Measurements from ENCODE around the gene STXBP6.

STXBP6 gene

GRCh38 chr14:25049568-25050268 lies at the start of gene STXBP6:
TSS of gene STXBP6 (minus strand) at chr14:25050147. CDS start at chr14:24974818, 75,329 bp downstream.
- no peak for DNase-seq (ENCODE audit: low read depth)

- no peak for DNase-seq (ENCODE audit: low read depth)
Measured at GRCh38 chr14:25097120-25097519, 47.2 kb upstream of the STXBP6 start.

DNA sequence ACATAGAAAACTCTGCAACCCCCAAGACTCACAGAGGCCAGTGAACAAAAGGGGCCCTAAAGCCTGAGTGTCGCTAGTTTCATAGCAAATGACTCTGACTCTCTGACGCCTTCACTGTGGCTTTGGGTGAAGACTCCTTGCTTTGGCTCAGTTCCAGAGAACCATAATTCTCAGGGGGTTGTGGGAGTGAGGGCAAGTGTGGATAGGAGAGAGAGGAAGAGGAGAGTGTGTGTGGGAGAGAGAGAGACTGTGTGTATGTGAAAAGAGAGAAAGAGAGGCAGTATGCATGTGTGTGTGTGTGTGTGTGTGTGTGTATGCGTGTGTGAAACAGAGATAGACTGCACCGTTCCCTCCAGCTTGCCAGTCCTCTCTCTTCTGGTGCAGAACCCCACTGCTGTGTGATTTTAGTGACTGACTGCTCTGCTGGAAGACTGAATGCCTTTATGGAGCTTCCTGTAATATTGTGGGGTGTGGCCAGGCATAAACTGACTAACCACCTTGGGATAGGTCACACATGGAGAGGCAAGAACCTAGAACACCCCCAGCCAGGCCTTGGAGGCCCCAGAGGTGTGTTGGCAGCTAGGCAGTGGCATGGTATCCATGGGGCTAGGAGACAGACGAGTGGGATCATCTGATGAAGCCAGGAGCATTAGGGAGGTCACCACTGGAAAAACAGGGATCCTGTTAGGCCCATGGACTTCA lies 45.9 kb upstream of the STXBP6 start:
- DNase-seq (ENCODE audit: low read depth) = no peak

- DNase-seq (ENCODE audit: low read depth) = no peak
Measured at GRCh38 chr14:25094171-25094907, 44.4 kb upstream of the STXBP6 start.

GRCh38 chr14:25092258-25092740 lies 42.4 kb upstream of the STXBP6 start:
- no peak for DNase-seq (ENCODE audit: low read depth)

DNA sequence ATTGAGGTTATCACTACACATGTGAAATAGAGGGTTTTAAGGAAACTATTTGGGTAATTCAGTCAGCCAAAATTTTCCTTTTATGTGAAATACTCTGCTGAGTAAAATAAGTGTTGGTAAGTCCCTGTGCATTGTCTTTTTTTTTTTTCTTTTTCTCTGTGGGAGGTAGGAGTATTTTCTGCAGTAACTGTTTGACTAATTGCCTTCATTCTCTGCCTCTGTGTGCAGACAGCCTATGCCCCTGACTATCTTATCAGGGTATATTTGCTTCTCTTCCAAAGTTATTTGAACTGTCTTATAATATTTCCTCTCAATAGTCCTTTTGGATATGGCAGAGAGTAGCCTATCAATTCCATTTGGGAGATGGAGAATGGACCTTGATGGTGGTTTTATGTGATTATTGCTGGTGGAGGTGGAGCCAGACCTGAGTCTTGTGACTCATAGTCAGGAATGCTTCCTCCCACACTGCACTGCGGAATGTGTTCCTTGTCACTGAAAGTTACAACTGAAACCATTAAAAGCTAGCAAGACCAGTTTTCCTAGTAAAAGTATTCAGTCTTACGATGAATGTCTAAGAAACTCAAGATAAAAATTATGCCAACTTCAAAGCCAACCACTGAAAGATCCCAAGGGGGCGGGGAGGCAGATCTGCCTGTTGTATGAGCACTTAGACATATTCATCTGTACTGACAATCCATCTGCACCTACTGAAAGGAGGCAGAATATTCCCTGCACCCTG lies 40.9 kb upstream of the STXBP6 start:
- no peak for DNase-seq (ENCODE audit: low read depth)

DNA sequence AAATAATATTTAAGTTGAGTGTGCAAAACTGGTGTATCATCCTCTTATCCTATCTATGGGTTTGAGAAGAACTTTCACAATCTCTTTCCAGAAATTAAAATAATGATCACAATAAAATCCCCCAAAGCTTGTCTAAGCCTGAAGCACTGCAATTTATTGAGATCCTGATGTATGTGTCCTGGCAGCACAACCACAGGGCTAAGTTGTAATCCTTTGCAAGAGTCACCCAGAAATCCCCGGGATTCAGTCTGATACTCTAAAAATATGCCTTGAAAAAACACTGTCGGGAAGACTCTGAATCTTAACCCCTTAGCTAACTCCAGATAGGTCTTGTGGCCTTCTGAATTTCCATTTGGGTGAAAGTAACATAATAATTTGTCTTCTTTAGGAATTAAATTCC lies 40.3 kb upstream of the STXBP6 start:
- DNase-seq (ENCODE audit: low read depth) = no peak

DNA sequence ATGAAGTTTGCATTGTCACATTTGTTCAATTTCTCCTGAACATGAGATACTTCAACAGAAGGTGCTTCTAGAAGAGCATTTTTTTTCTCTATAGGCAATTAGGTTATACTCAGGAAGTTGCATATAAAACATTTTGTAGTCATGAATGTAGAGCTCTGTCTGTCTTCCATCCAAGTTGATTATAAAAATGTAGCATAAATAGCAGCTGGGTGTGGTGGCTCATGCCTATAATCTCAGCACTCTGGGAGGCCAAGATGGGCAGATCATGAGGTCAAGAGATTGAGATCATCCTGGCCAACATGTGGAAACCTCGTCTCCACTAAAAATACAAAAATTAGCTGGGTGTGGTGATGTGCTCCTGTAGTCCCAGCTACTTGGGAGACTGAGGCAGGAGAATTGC lies 39.5 kb upstream of the STXBP6 start:
- no peak for DNase-seq (ENCODE audit: low read depth)

GRCh38 chr14:25086821-25087396 lies 37.0 kb upstream of the STXBP6 start:
- DNase-seq (ENCODE audit: low read depth) = no peak

DNA sequence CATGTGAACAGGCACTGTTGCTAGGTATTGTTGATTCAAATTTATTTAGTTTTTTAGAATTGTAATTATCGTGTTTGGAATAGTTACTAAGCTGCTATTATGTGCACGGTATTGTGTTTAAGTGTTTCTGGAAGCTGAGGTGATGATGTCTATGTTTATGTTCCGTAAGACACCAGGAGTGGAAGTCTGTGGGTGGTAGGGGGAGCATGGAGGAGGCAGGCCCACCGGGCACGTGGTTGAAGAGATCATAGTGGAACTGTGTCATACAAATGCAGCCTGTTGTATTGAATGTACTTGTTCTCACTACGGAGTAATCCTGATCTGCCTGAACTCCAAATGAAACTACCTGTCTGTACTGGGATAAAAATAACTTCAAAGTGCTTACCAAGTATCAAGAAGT lies 36.1 kb upstream of the STXBP6 start:
- DNase-seq (ENCODE audit: low read depth) = no peak

DNA sequence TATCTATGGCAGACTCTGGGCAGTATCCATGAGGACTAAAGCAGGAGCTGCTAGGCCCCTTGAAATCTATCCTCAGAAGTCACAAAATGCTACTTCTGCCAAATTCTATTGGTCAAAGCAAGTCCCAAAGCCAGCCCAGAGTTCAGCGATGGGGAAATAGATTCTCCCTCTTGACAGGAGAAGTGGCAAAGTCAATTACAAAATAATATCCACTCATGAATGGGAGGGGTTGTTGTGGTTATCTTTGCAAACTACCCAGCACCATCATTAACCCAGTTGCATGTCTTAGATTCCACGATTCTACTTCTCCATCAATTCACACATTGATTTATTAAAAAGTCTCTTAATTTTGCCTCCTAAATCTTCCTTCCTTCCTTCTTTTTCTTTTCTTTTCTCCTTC lies 30.7 kb upstream of the STXBP6 start:
- DNase-seq (ENCODE audit: low read depth) = no peak

DNA sequence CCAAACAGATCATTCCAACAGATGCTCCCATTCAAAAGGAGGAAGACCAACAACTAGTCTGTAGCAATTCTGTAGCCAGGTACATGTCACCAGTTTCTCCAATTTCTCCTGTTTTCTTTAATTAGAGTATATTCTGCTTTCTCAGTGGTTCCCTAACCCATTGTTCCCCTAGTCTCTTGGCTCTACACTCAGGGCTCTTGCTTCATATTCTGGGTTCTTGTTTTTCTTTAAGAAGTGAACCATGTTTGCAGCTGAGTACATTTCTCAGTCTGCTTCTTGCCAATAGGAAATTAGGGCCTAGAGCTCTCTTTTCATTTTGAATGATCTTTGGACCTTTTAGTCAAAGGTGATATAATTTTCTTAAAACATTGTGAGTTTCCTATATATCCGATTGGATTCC lies 29.4 kb upstream of the STXBP6 start:
- no peak for DNase-seq (ENCODE audit: low read depth)

- DNase-seq (ENCODE audit: low read depth) = no peak
Measured at GRCh38 chr14:25074099-25074685, 24.2 kb upstream of the STXBP6 start.

GRCh38 chr14:25069879-25070278 lies 19.9 kb upstream of the STXBP6 start:
- no peak for DNase-seq (ENCODE audit: low read depth)

DNA sequence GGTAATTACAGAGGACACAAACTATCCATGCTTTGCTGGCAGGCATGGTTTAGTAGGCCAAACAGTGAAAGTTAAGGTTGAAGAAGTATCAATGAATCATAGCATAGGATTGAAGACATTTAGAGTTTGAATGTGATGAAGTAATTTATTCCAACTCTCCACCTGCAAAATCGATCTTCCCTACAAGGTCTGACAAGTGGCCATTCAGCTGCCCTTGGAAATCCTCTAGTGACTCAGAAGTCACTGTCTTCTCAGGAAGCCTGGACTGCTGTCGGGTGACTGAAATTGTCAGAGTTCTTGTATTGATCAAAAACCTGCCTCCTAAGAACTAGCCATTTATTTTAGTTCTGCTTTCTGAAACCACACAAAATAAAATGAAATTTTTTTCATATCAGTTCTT lies 17.7 kb upstream of the STXBP6 start:
- DNase-seq (ENCODE audit: low read depth) = no peak

DNA sequence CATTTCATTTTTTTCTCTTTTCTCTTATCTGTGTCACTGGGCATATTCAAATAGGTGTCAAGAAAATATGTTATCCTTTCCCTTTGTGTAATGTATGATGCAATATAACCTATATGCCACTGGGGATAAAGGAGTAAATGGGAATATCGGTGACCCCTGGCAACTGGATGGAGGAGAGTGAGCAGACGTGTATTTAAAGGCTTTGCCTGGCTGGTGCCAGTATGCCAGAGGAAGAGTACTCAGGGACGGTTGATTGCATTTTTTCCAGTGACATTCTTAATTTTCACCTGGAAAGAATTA lies 12.0 kb upstream of the STXBP6 start:
- no peak for DNase-seq (ENCODE audit: low read depth)

DNA sequence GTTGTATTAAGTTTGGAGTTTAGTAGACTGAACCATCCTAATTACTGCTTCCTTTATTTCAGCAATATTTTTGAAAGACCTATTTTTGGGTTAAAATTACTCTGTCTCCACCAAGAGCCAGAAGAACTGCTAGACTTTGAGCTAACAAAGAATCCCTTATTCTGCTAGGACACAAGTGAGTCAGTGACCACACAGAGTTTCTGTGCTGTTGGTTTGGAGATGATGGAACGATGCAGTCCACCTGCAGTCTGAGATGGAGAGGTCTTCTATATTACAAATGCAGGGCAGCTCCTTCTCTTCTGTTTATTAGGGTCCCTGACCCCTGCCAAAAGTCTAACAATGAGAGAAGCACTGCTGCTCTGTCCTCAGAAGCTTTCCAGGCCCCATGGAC lies 6.7 kb upstream of the STXBP6 start:
- DNase-seq (ENCODE audit: low read depth) = no peak

DNA sequence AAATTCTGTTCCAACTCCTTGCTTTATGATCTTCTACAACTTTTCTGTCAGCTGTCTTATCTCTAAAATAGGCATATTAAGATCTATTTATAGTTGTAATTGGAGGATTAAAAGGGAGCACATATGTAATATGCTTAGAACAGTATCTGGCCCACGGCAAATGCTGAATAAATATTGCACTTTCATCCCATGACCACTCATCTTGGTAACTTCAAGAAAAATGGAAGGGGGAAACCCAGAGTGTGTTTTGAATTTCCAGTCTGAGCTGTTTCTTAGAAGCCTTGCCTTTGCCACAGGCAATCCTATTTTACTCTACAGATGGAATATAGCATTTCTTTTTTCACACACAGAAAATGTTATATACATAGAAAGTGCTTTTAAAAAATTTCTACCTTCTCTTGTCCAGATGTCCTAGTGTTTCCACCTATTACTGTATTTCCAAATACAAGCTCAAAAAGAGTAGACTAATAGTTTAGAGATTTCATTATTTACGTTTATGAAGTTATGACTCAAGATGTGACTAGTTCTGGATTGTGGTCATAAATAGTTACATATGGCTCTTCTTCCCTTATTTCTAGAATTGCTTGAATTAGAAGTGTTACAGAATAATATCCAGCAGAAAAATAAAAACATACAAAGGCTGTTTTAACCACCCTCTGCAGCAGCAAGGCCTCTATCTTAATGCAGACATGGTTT lies 6.2 kb upstream of the STXBP6 start:
- no peak for DNase-seq (ENCODE audit: low read depth)

- no peak for DNase-seq (ENCODE audit: low read depth)
Measured at GRCh38 chr14:25055005-25055404, 5.1 kb upstream of the STXBP6 start.

DNA sequence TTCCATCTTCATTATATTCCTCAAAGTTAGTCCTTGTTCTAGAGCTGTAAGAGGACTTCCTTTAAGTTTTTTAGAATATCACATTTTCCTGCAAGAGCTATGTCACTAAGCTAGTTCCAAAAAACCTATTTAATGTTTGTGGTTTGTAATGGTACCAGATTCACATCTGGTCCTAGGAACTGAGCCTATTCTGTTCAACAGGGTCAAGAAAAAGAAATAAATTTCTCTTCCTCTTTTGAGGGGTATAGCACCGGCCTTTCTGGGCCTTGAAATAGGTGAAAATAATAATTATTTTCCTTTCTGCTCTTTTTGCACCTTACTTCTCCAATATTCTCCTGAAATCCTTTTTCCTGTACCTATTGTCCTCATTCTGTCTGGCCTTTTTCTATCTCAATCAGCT lies 3.6 kb upstream of the STXBP6 start:
- DNase-seq (ENCODE audit: low read depth) = no peak

DNA sequence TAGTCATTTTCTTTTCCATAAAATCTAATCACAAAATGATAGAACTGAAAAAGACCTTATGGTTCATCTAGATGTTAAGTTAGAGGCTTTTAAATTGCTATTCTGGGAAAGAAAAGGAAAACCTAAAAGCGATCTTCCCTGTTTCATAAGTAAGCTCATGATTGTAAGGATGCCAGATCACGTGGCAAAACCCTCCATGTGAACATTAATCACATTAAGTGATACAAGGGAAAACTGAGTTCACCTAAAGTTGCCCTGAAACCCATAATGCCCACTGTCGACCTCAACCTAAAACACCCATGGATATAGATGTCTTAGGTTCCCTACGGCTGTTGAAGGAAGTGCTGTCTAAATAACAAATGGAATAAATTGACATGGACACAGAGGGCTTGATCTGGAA lies 3.0 kb upstream of the STXBP6 start:
- no peak for DNase-seq (ENCODE audit: low read depth)

All from GM04504 (cell line).